ENCODE results near the gene OR4K17.
"Not testable (repeated sequence)": the region's sequence is repeated elsewhere in the genome, so short reads cannot be mapped to it uniquely, and the experiment has no call there.

OR4K17 gene, protein sequence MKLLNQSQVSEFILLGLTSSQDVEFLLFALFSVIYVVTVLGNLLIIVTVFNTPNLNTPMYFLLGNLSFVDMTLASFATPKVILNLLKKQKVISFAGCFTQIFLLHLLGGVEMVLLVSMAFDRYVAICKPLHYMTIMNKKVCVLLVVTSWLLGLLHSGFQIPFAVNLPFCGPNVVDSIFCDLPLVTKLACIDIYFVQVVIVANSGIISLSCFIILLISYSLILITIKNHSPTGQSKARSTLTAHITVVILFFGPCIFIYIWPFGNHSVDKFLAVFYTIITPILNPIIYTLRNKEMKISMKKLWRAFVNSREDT

DNA sequence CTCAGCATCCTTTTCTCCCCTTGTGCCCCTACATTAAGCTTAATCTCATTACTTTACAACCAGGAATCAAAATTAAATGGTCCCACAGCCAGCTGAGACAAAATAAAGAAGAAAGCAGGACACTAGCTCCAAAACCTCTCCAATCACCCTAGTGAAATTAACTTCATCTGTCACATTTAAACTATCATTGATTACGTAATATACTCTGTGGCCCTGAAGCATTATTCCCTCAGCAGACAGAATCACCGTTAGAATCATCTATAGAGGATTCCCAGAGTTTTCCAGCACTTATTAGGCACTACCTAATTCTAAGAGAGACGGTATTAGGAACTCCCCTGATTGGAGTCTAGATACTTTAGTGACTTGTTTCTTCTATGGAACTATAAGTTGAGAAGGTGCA lies at the start of gene OR4K17:
Gene OR4K17 (plus strand): TSS at position 302 of the 400 bp plus-strand sequence. CDS start 6,761 bp downstream, outside the sequence.
- DNase-seq: no peak

DNA sequence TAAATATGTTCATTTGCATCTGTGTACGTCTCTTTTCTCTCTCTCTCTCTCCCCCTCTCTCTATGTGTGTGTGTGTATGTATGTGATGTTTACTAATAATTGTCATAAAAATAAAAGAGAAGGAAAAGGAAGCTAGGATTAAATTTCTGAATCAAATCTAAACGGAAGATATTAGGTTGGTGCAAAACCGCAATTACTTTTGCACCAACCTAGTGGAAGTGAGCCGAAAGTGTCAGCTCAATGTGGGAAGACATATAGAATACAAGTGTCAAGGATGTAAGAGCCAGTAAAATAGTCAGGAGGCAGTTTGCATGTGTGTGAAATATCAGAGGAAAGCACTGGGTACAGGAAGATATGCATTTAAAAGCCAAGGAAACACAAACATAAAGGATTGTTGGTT lies 18.5 kb upstream of the OR4K17 start:
- DNase-seq: no peak

DNA sequence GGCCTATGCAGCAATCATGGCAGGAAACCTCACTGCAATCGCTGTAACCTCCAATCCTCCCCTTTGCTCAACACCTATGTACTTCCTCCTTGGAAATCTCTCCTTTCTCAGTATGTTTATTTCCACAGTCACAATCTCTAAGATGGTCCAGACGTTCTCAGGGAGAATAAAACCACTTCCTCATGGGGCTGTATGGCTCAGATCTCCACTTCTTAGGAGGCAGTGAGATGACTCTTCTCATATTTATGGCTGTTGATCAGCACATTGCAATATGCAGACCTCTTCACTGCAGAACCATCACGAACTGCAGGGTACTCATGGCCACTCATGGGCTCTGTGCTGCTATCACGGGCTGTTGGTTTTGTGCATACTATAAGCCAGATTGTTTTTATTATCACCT lies 17.1 kb upstream of the OR4K17 start:
- no peak for DNase-seq

DNA sequence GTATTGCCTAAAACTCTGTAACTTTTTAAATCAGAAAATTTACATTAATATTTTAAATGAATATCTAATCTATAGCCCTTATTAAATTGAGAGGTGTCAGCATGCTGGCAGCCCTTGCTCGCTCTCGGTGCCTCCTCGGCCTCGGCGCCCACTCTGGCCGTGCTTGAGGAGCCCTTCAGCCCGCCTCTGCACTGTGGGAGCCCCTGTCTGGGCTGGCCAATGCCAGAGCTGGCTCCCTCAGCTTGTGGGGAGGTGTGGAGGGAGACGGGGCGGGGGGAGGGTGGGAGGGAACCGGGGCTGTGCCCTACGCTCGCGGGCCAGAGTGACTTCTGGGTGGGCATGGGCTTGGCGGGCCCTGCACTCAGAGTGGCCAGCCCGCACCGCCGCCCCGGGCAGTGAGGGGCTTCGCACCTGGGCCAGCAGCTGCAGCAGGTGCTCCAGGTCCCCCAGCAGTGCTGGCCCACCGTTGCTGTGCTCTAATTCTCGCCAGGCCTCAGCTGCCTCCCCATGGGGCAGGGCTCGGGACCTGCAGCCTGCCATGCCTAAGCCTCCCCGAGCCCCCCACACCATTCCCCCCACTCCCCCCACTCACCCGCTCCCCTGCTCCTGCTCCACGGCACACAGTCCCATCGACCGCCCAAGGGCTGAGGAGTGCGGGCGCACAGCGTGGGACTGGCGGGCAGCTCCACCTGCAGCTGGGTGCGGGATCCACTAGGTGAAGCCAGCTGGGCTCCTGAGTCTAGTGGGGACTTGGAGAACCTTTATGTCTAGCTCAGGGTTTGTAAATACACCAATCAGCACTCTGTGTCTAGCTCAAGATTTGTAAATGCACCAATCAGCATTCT lies 11.4 kb upstream of the OR4K17 start:
- DNase-seq: not testable (repeated sequence)

DNA sequence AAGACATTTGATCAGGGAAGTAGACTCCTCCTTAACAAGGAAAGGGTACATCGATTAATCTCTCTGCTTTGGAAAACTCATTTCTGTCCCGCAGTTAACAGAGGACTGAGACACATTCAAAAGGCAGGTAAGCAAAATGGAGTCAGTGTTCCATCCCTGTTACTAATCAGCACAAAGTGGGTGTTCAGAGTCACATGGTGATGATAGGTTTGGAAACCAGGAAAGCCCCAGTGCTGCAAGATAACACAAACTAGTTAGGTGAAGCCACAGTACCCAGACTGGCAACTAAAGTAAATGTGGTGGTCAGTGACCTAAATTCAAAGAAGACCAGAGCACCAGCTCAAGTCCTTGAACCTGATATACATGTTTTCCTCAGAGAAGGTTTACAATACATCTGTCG lies 1.8 kb downstream of the OR4K17 start:
- no peak for DNase-seq

DNA sequence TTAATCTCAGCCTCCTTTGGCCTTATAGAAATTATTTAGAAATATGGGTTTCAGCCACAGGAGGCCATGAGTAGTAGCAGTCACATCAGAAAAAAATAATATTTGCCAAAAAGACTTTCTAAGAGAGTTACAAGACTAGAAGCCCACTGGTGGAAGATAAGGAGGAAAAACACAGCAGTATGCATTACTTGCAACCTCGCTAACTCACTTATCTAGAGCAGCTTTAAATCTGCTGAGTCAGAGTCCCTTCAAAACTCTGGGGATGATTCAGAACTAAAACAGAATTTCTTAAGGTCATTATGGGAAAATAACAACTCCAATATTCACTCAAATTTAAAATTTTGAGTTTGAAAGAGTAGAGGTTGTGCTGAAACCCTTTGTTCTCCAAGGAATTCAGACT lies 6.2 kb downstream of the OR4K17 start:
- no peak for DNase-seq

DNA sequence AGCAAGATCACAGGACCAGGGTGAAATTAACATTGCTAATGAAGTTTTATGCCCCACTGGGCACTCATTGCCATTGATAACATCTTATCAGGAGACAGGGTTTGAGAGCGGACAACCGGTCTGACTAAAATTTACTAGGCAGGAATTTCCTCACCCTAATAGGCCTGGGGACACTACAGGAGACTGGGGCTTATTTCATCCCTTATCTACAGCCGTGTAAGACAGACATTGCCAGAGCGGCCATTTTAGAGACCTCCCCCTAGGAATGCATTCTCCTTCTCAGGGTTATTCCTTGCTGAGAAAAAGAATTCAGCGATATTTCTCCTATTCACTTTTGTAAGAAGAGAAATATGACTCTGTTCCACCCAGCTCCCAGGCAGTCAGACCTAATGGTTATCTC lies 8.3 kb downstream of the OR4K17 start:
- DNase-seq: no peak

DNA sequence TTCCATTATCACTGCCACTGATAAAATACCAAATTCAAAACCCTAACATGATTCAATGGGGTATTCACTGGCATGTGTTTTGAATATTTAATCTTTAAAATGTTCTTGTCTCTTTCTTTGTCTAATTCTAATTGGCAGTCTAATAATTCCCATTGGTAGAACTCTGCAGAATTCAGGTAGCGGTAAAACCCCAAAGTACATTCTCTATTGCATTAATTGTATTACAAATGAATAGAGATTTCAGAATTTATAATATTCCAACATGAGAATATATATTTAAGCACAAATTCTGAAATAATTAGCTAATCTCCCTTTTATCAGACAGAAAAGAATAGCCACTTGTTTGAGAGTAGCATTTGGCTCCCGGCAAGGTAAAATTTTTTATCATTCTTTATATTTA lies 28.0 kb downstream of the OR4K17 start, which contains the start of gene OR4N5:
Gene OR4N5 (plus strand): TSS at position 301 of the 400 bp plus-strand sequence. CDS start 4,916 bp downstream, outside the sequence.
- DNase-seq: no peak

DNA sequence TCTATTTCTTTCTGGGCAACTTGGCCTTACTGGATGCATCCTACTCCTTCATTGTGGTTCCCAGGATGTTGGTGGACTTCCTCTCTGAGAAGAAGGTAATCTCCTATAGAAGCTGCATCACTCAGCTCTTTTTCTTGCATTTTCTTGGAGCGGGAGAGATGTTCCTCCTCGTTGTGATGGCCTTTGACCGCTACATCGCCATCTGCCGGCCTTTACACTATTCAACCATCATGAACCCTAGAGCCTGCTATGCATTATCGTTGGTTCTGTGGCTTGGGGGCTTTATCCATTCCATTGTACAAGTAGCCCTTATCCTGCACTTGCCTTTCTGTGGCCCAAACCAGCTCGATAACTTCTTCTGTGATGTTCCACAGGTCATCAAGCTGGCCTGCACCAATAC lies 33.4 kb downstream of the OR4K17 start:
- DNase-seq: no peak

DNA sequence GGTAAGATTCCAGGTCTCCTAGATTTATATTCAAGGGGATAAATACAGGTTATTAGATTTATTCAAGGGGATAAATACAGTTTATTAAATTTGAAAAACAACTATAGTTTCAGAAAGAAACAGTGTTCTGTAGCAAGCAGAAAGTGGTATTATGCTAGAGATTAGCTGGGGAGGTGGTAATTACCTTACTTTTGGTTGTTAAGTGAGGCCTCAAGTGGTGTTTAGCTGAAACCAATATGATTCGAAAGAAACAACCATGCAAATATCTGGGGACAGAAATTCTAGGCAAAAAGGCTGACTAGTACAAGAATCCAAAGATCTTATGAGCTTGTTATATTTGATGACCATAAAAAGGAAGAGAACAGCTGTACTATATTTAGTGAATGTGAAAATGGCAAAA lies 34.3 kb downstream of the OR4K17 start:
- no peak for DNase-seq

DNA sequence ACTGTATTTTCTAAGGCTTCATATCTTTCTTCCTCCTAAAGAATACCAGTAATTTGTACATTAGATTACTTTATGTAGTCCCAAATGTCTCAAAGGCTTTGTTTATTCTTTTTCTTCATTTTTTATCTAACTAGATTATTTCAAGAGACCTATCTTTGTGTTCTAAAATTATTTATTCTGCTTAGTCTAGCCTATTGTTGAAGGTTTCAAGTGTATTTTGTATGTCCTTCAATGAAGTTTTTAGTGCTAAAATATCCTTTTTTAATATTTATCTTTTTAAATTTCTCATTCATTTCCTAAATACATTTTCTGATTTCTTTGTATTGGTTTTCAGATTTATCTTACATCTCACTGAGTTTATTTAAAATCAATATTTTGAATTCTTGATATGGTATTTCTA lies 53.9 kb downstream of the OR4K17 start:
- DNase-seq: no peak

DNA sequence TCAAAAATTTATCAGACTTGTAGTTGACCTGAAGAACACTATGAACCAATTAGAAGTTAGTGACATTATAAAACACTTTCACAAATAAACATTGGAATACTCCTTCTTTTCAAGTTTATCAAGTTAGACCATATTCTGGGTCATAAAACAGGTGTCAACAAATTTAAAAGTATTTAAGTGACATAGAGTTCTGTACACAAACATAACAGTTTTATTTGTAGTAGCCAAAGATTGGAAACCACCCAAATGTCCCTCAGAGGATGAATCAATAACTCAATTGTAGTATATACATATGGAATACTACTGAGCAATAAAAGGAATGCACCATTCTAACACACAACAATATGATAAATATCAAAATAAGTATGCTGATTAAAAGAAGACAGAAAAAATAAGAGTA lies 56.6 kb downstream of the OR4K17 start:
- no peak for DNase-seq

DNA sequence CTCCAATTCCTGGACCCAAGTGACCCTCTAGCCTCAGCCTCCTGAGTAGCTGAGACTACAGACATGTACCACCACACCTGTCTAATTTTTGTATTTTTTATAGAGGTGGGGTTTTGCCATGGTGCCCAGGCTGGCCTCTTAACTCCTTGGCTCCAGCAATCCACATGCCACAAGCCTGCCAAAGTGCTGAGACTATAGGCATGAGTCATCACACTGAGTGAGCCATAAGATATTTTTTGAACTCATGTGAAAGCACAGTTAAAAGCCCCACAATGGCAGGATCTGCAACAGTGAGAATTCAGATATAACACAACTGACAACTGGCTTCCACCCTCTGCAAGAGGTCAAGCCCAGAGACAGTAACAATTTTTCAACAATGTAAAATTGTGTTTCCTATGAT lies 59.3 kb downstream of the OR4K17 start:
- not testable (repeated sequence) for DNase-seq
